ENCODE data around the gene HOMER2. TPM values are rescaled to one million over a fixed set of nuclear protein-coding genes. Genes with fewer than 3 reads are reported as not detected.

The HOMER2 gene
- total RNA-seq, 2 experiments from 2014 or later = 5.6 TPM

DNA sequence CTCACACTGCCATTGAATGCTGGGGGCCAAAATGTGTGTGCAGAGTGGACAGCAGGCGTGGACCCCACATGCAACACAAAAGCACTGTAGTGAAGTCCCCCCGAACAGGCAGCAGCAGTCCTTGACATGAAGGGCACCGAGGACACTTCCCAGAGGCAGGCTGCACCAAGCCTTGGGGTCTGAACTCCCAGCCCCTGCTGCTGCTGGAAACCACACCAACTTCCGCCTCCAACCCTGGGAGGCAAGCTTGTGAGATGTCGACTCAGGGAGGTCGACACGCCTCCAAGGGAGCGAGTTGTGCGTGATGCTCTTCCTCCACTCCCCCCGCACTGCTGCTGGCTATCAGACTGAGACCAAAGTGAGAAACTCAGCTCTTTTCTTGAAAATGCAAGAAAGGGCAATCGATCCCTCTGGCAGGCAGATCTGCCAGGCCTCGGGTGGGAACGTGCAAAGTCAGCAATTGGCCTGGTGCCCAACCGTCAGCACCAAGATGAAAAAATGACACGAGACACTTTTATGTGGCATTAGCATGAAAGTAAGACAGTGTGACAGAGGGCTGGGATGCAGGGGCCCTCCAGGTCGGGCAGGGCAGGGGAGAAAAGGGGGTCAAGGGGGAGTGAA lies 99.5 kb downstream of the HOMER2 start:
- ChIA-PET POLR2A (no interaction called here), CTCF (ENCODE audit: unreplicated experiment) (no interaction called here)
- Histone ChIP-seq H3K79me2 (ENCODE audit: insufficient read depth, low read depth, low read length) (no peaks in the 10 kb centered on the region), H4K20me1 (ENCODE audit: insufficient read depth, low read length) (no peaks in the 10 kb centered on the region), H3K4me1 (ENCODE audit: insufficient read depth, low read length, poor library complexity, severe bottlenecking) (peaks cover 19% of the 10 kb centered on the region), H3K9me3 (ENCODE audit: low read length) (no peaks in the 10 kb centered on the region), H2AFZ (ENCODE audit: low read length) (no peak overlapping the region), H3K9me2 (ENCODE audit: insufficient read depth, low read length) (no peaks in the 10 kb centered on the region), H3K4me2 (ENCODE audit: low read length) (no peak overlapping the region), H3K36me3 (ENCODE audit: insufficient read depth, low read length) (no peaks in the 10 kb centered on the region), H3K27ac (ENCODE audit: low read depth, low read length, poor library complexity, severe bottlenecking) (no peak overlapping the region), H3K4me3 (ENCODE audit: low read depth, low read length, poor library complexity, severe bottlenecking) (no peak overlapping the region)
- no peak for DNase-seq (ENCODE audit: low spot score)
- no TSS peak for BruUV-seq (replicated peaks)
- intact Hi-C loops (cut with micrococcal nuclease; ENCODE audit: unreplicated experiment) = no loop called here
- no peak for TF ChIP-seq EZH2phosphoT487 (IDR thresholded peaks at IDR 0.05; ENCODE audit: borderline replicate concordance, low read depth, low read length)
- TF ChIP-seq, protein P1, sequence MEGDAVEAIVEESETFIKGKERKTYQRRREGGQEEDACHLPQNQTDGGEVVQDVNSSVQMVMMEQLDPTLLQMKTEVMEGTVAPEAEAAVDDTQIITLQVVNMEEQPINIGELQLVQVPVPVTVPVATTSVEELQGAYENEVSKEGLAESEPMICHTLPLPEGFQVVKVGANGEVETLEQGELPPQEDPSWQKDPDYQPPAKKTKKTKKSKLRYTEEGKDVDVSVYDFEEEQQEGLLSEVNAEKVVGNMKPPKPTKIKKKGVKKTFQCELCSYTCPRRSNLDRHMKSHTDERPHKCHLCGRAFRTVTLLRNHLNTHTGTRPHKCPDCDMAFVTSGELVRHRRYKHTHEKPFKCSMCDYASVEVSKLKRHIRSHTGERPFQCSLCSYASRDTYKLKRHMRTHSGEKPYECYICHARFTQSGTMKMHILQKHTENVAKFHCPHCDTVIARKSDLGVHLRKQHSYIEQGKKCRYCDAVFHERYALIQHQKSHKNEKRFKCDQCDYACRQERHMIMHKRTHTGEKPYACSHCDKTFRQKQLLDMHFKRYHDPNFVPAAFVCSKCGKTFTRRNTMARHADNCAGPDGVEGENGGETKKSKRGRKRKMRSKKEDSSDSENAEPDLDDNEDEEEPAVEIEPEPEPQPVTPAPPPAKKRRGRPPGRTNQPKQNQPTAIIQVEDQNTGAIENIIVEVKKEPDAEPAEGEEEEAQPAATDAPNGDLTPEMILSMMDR (conservative IDR thresholded peaks at IDR 0.05; ENCODE audit: low read length) = no peak

DNA sequence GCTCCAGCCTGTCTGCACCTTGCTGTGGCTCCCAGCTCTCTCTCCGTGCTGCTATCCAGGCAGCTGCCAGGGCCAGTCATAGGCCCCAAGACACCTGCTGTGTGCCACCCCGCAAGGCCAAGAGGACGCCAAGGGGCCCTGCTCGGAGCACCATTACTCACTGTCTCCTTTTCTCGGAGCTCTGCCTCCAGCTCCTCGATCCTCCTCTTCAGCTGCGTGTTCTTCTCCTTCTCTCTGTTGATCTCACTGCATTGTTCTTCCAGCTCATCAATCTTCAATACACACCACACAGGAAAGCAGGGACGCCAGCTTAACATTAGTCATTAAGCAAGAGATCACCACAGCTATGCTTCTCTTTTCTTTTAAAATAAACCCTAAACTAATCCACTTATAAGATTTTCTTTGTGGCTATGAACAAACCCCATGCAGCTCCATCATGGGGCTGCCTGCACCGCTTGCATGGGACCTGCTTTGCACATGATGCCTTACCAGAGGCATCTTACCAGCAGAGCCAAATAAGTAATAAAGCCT lies 100.5 kb downstream of the HOMER2 start:
- Histone ChIP-seq H3K4me3 (ENCODE audit: low read depth, low read length, poor library complexity, severe bottlenecking) (no peak overlapping the region), H3K79me2 (ENCODE audit: insufficient read depth, low read depth, low read length) (no peaks in the 10 kb centered on the region), H3K36me3 (ENCODE audit: insufficient read depth, low read length) (no peaks in the 10 kb centered on the region), H2AFZ (ENCODE audit: low read length) (no peak overlapping the region), H4K20me1 (ENCODE audit: insufficient read depth, low read length) (no peaks in the 10 kb centered on the region), H3K4me2 (ENCODE audit: low read length) (no peak overlapping the region), H3K27ac (ENCODE audit: low read depth, low read length, poor library complexity, severe bottlenecking) (no peak overlapping the region), H3K9me2 (ENCODE audit: insufficient read depth, low read length) (no peaks in the 10 kb centered on the region), H3K9me3 (ENCODE audit: low read length) (no peaks in the 10 kb centered on the region), H3K4me1 (ENCODE audit: insufficient read depth, low read length, poor library complexity, severe bottlenecking) (peaks cover 19% of the 10 kb centered on the region)
- no TSS peak for BruUV-seq (replicated peaks)
- ChIA-PET CTCF (ENCODE audit: unreplicated experiment) (no interaction called here), POLR2A (interaction anchor here (0.7 kb wide), 1 partner anchor 9 kb away, joined by 3 read pairs; no protein-coding TSS in a partner anchor)
- TF ChIP-seq EZH2phosphoT487 (IDR thresholded peaks at IDR 0.05; ENCODE audit: borderline replicate concordance, low read depth, low read length) = no peak
- TF ChIP-seq, protein P1 (conservative IDR thresholded peaks at IDR 0.05; ENCODE audit: low read length) = no peak
- DNase-seq (ENCODE audit: low spot score) = no peak
- intact Hi-C loops (cut with micrococcal nuclease; ENCODE audit: unreplicated experiment) = no loop called here

DNA sequence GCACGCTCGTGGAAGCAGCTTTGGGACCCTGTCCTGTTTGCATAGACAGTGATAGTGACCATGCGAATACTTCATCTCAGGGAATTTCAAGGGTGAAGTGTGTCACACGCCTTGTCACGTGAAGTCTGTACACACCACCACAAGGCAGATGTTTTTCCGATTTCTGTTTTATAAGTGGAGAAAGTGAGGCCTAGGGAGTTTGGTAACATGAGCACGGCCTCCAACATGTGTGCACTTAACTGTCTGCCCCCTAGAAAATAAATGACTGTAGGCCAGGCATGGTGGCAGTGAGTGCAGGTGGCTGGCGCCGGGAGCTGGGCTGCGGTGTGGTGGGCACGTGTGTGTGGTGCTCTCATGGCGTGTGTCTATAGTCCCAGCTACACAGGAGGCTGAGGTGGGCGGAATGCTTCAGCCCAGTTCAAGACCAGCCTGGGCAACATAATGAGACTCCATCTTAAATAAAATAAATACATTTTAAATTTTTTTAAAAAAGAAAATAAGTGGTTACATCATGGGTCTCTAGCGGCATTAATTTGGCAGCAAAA lies 101.1 kb downstream of the HOMER2 start:
- no peaks in the 10 kb centered on the region for H3K79me2 ChIP-seq (ENCODE audit: insufficient read depth, low read depth, low read length)
- no peaks in the 10 kb centered on the region for H3K9me2 ChIP-seq (ENCODE audit: insufficient read depth, low read length)
- BruUV-seq (replicated peaks) = no TSS peak
- intact Hi-C loops (cut with micrococcal nuclease; ENCODE audit: unreplicated experiment) = no loop called here
- peaks cover 19% of the 10 kb centered on the region for H3K4me1 ChIP-seq (ENCODE audit: insufficient read depth, low read length, poor library complexity, severe bottlenecking)
- CTCF ChIA-PET (ENCODE audit: unreplicated experiment) = no interaction called here
- POLR2A ChIA-PET = no interaction called here
- H3K27ac ChIP-seq (ENCODE audit: low read depth, low read length, poor library complexity, severe bottlenecking) = no peak overlapping the region
- no peak overlapping the region for H2AFZ ChIP-seq (ENCODE audit: low read length)
- DNase-seq (ENCODE audit: low spot score) = no peak
- H3K36me3 ChIP-seq (ENCODE audit: insufficient read depth, low read length) = no peaks in the 10 kb centered on the region
- H3K9me3 ChIP-seq (ENCODE audit: low read length) = no peaks in the 10 kb centered on the region
- H3K4me3 ChIP-seq (ENCODE audit: low read depth, low read length, poor library complexity, severe bottlenecking) = no peak overlapping the region
- no peak overlapping the region for H3K4me2 ChIP-seq (ENCODE audit: low read length)
- TF ChIP-seq, protein P1 (conservative IDR thresholded peaks at IDR 0.05; ENCODE audit: low read length) = no peak
- no peak for TF ChIP-seq EZH2phosphoT487 (IDR thresholded peaks at IDR 0.05; ENCODE audit: borderline replicate concordance, low read depth, low read length)
- H4K20me1 ChIP-seq (ENCODE audit: insufficient read depth, low read length) = no peaks in the 10 kb centered on the region
